Measurements from ENCODE around the gene MRRF.

The MRRF gene

DNA sequence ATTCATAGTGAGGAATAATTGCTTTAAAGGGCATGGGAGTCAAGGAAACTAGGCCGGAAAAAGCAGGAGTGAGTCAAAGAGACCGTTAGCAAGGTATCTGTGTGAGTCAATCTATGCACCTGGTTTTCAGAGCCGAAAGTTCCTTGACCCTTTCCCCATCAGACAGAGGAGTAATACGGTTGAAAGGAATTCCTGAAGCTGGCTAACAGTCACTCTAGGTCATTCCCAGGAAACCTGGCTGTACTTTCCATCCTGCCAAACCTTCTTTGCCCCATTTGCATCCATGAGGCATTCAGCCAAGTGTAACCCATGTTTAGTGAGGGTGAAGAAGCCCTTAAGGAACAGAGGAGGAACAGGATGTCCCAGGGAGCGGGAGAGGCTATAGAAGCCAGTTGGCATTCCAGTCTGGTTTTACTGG, 16.2 kb upstream of the MRRF start:
- ATAC-seq (ENCODE audit: low read depth) = peak; percentile 96
- Histone ChIP-seq H3K4me3 (ENCODE audit: severe bottlenecking) (no peak overlapping the region), H3K27me3 (ENCODE audit: insufficient read depth, poor library complexity, severe bottlenecking) (no peaks in the 10 kb centered on the region), H3K36me3 (ENCODE audit: low read depth) (peaks cover 67% of the 10 kb centered on the region), H3K4me1 (ENCODE audit: insufficient read depth, poor library complexity, severe bottlenecking) (peaks cover 18% of the 10 kb centered on the region), H3K9me3 (ENCODE audit: severe bottlenecking) (no peaks in the 10 kb centered on the region), H3K27ac (ENCODE audit: poor library complexity, severe bottlenecking) (peak overlapping the region; percentile 99)
- no peak for TF ChIP-seq CTCF (IDR thresholded peaks at IDR 0.05; ENCODE audit: poor library complexity, severe bottlenecking)
- DNase-seq (ENCODE audit: low spot score) = peak; percentile 70

- no peaks in the 10 kb centered on the region for H3K9me3 ChIP-seq (ENCODE audit: severe bottlenecking)
- ATAC-seq (ENCODE audit: low read depth) (no peak), DNase-seq (ENCODE audit: low spot score) (no peak)
- TF ChIP-seq CTCF (IDR thresholded peaks at IDR 0.05; ENCODE audit: poor library complexity, severe bottlenecking) = no peak
- H3K4me1 ChIP-seq (ENCODE audit: insufficient read depth, poor library complexity, severe bottlenecking) = peaks cover 18% of the 10 kb centered on the region
- H3K27me3 ChIP-seq (ENCODE audit: insufficient read depth, poor library complexity, severe bottlenecking) = no peaks in the 10 kb centered on the region
- no peak overlapping the region for H3K4me3 ChIP-seq (ENCODE audit: severe bottlenecking)
- peaks cover 51% of the 10 kb centered on the region for H3K36me3 ChIP-seq (ENCODE audit: low read depth)
- H3K27ac ChIP-seq (ENCODE audit: poor library complexity, severe bottlenecking) = peak overlapping the region; percentile 21
These were observed 13.3 kb upstream of the MRRF start for GRCh38 chr9:122251351-122251750.

DNA sequence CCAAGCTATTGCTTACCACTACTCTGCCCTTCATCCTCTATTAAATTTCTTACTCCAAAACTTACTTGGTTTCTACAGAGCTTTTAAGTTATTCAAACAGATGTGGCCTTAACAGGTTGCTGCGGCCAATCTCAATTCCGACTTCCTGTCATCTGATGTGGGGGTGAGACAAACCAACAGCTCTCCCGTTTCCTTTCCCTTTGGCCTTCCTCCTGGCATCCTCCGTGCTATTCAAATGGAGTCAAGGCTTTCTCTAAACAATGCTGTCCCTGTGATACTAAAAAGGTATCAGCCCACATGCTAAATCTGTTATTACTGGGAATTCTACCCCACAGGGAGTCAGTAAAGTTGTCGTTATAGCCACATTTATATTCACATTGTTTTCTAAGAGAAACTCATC, 11.9 kb upstream of the MRRF start:
- no peak overlapping the region for H3K4me3 ChIP-seq (ENCODE audit: severe bottlenecking)
- ATAC-seq (ENCODE audit: low read depth) (no peak), DNase-seq (ENCODE audit: low spot score) (no peak)
- H3K36me3 ChIP-seq (ENCODE audit: low read depth) = peaks cover 54% of the 10 kb centered on the region
- H3K27ac ChIP-seq (ENCODE audit: poor library complexity, severe bottlenecking) = no peak overlapping the region
- no peaks in the 10 kb centered on the region for H3K27me3 ChIP-seq (ENCODE audit: insufficient read depth, poor library complexity, severe bottlenecking)
- TF ChIP-seq CTCF (IDR thresholded peaks at IDR 0.05; ENCODE audit: poor library complexity, severe bottlenecking) = no peak
- peaks cover 17% of the 10 kb centered on the region for H3K4me1 ChIP-seq (ENCODE audit: insufficient read depth, poor library complexity, severe bottlenecking)
- no peaks in the 10 kb centered on the region for H3K9me3 ChIP-seq (ENCODE audit: severe bottlenecking)

DNA sequence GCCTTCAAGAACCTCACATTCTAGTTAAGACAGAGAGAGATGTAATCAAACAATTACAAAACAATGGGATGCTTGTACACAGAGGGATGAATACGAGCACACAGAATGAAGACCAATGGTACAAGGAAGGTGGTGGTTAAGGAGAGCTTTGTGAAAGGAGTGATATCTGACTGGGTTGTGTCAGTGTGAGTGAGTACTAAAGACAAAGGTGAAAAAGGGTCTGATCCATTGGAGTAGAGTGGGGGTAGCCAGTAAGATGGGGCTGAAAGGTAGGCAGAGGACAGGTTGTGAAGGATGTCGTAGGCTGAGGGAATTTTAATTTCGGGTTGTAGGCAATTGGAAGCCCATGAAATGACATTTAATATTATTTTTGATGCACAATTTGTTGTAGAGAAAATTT, 9.9 kb upstream of the MRRF start:
- Histone ChIP-seq H3K9me3 (ENCODE audit: severe bottlenecking) (no peaks in the 10 kb centered on the region), H3K4me1 (ENCODE audit: insufficient read depth, poor library complexity, severe bottlenecking) (peaks cover 2% of the 10 kb centered on the region), H3K27ac (ENCODE audit: poor library complexity, severe bottlenecking) (no peak overlapping the region), H3K4me3 (ENCODE audit: severe bottlenecking) (no peak overlapping the region), H3K27me3 (ENCODE audit: insufficient read depth, poor library complexity, severe bottlenecking) (no peaks in the 10 kb centered on the region), H3K36me3 (ENCODE audit: low read depth) (peaks cover 64% of the 10 kb centered on the region)
- no peak for TF ChIP-seq CTCF (IDR thresholded peaks at IDR 0.05; ENCODE audit: poor library complexity, severe bottlenecking)
- ATAC-seq (ENCODE audit: low read depth) (no peak), DNase-seq (ENCODE audit: low spot score) (no peak)

DNA sequence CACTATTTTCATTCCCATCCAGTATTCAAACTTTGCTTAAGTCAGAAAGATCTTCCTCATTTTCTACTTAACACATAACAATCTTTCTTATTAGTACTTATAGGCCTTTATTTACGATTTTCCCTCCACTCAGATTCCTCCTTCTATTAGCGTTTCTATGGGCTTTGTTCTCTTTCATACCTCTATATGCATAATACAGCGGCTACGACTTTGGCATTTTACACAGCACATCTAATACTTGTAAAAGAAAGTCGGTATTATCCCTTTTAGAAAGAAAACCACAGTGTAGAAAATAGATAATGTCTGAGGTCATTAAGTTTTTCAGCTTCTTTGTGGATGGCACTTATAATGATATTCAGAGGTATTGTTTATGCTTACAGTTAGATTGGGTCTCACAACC, 8.5 kb upstream of the MRRF start:
- H3K9me3 ChIP-seq (ENCODE audit: severe bottlenecking) = no peaks in the 10 kb centered on the region
- H3K27ac ChIP-seq (ENCODE audit: poor library complexity, severe bottlenecking) = no peak overlapping the region
- ATAC-seq (ENCODE audit: low read depth) (no peak), DNase-seq (ENCODE audit: low spot score) (no peak)
- H3K4me3 ChIP-seq (ENCODE audit: severe bottlenecking) = no peak overlapping the region
- H3K36me3 ChIP-seq (ENCODE audit: low read depth) = peaks cover 60% of the 10 kb centered on the region
- no peak for TF ChIP-seq CTCF (IDR thresholded peaks at IDR 0.05; ENCODE audit: poor library complexity, severe bottlenecking)
- no peaks in the 10 kb centered on the region for H3K27me3 ChIP-seq (ENCODE audit: insufficient read depth, poor library complexity, severe bottlenecking)
- no peaks in the 10 kb centered on the region for H3K4me1 ChIP-seq (ENCODE audit: insufficient read depth, poor library complexity, severe bottlenecking)

Data from RWPE2 (cell line).